Neural crest cell (in vitro differentiated cells): Measurements from ENCODE around the gene PIANP. TPM values are rescaled to one million over a fixed set of nuclear protein-coding genes. Genes with fewer than 3 reads are reported as not detected.
"Not testable (repeated sequence)": the region's sequence is repeated elsewhere in the genome, so short reads cannot be mapped to it uniquely, and the experiment has no call there.

Source experiments
- DNase-seq: peaks from one replicate; pipeline ENCODE4 v3.0.0; 2021; ENCODE audit warnings: low read depth, mixed read lengths, low spot score
- H3K27ac Mint-ChIP-seq: one replicate; pipeline ENCODE4 v1.8.0; 2021; ENCODE audit warnings: mild to moderate bottlenecking, mixed read lengths; ENCODE audit not compliant: unreplicated experiment
- H3K27me3 Mint-ChIP-seq: 2 replicates; pipeline ENCODE4 v1.8.0; 2021; ENCODE audit warnings: low read depth, mild to moderate bottlenecking, mixed read lengths
- H3K36me3 Mint-ChIP-seq: 2 replicates; pipeline ENCODE4 v1.8.0; 2021; ENCODE audit warnings: low read depth, mild to moderate bottlenecking, mixed read lengths
- H3K4me1 Mint-ChIP-seq: 2 replicates; pipeline ENCODE4 v1.8.0; 2021; ENCODE audit warnings: mixed read lengths
- H3K4me3 Mint-ChIP-seq: one replicate; pipeline ENCODE4 v1.8.0; 2021; ENCODE audit warnings: mild to moderate bottlenecking, mixed read lengths
- H3K9me3 Mint-ChIP-seq: 2 replicates; pipeline ENCODE4 v1.8.0; 2021; ENCODE audit warnings: mixed read lengths
- CTCF ChIP-seq: fragments of 200-600 bp; sonication (generic); conservative IDR thresholded peaks from 2 replicates; pipeline ENCODE4 v1.5.0; 2021; ENCODE audit warnings: antibody characterized with exemption, mild to moderate bottlenecking
- long read RNA-seq: library from polyadenylated mRNA; unstranded; transcript quantifications from one replicate; pipeline ENCODE4 v2.0.0, GENCODE V29; 2020
- total RNA-seq: library from RNA; stranded (reverse); gene quantifications from 2 replicates; pipeline ENCODE4 v1.2.1, GENCODE V29; 2021

The PIANP gene
- total RNA-seq = 8.6 and 8.7 TPM in 2 replicates
- long read RNA-seq = 0 reads

GRCh38 chr12:6700646-6701051, at the start of gene PIANP:
Gene PIANP, minus strand, starts transcription at chr12:6700815. Its CDS starts 2,754 bp downstream, at chr12:6698061.
- Mint-ChIP-seq H3K4me1 (peaks cover 24% of the 10 kb centered on the region), H3K27me3 (peaks cover 71% of the 10 kb centered on the region), H3K36me3 (no peaks in the 10 kb centered on the region), H3K9me3 (no peaks in the 10 kb centered on the region), H3K27ac (no peak within 1 kb of the TSS), H3K4me3 (peak within 1 kb of the TSS; percentile 86)
- TF ChIP-seq CTCF = no peak
- DNase-seq = peak; percentile 44

GRCh38 chr12:6748761-6749160, 48.1 kb upstream of the PIANP start:
- H3K27ac Mint-ChIP-seq = no peak overlapping the region
- peaks cover 28% of the 10 kb centered on the region for H3K4me1 Mint-ChIP-seq
- H3K27me3 Mint-ChIP-seq = no peaks in the 10 kb centered on the region
- no peak for TF ChIP-seq CTCF
- no peak for DNase-seq
- peaks cover 13% of the 10 kb centered on the region for H3K36me3 Mint-ChIP-seq
- H3K9me3 Mint-ChIP-seq = no peaks in the 10 kb centered on the region
- peak overlapping the region; percentile 39 for H3K4me3 Mint-ChIP-seq

- Mint-ChIP-seq H3K4me1 (peaks cover 18% of the 10 kb centered on the region), H3K4me3 (peak overlapping the region; percentile 25), H3K36me3 (peaks cover 13% of the 10 kb centered on the region), H3K9me3 (no peaks in the 10 kb centered on the region), H3K27ac (no peak overlapping the region), H3K27me3 (no peaks in the 10 kb centered on the region)
- no peak for DNase-seq
- no peak for TF ChIP-seq CTCF
Observed at GRCh38 chr12:6747216-6747615, 46.6 kb upstream of the PIANP start.

- Mint-ChIP-seq H3K9me3 (no peaks in the 10 kb centered on the region), H3K27me3 (no peaks in the 10 kb centered on the region), H3K4me1 (peaks cover 13% of the 10 kb centered on the region), H3K27ac (peak overlapping the region; percentile 87), H3K4me3 (no peak overlapping the region), H3K36me3 (peaks cover 13% of the 10 kb centered on the region)
- no peak for TF ChIP-seq CTCF
- no peak for DNase-seq
Observed at GRCh38 chr12:6745741-6746525, 45.3 kb upstream of the PIANP start.

- H3K27ac Mint-ChIP-seq, H3K36me3 Mint-ChIP-seq, H3K4me1 Mint-ChIP-seq, H3K9me3 Mint-ChIP-seq, H3K4me3 Mint-ChIP-seq, H3K27me3 Mint-ChIP-seq, DNase-seq: not testable (repeated sequence)
Observed at GRCh38 chr12:6743300-6743699, 42.7 kb upstream of the PIANP start.

GRCh38 chr12:6742834-6743233, 42.2 kb upstream of the PIANP start:
- no peak overlapping the region for H3K4me3 Mint-ChIP-seq
- H3K27ac Mint-ChIP-seq = no peak overlapping the region
- no peak for DNase-seq
- peaks cover 10% of the 10 kb centered on the region for H3K4me1 Mint-ChIP-seq
- H3K27me3 Mint-ChIP-seq = no peaks in the 10 kb centered on the region
- no peak for TF ChIP-seq CTCF
- H3K9me3 Mint-ChIP-seq = no peaks in the 10 kb centered on the region
- peaks cover 4% of the 10 kb centered on the region for H3K36me3 Mint-ChIP-seq

GRCh38 chr12:6742080-6742479, 41.5 kb upstream of the PIANP start:
- DNase-seq, H3K9me3 Mint-ChIP-seq, H3K36me3 Mint-ChIP-seq, H3K27ac Mint-ChIP-seq, H3K27me3 Mint-ChIP-seq, H3K4me3 Mint-ChIP-seq, H3K4me1 Mint-ChIP-seq: not testable (repeated sequence)
